Stimulated activated naive CD8-positive, alpha-beta T cell treated with anti-CD3 and anti-CD28 coated beads, Interleukin-15, amount 100 ng/mL, for 72 hours (primary cell): ENCODE data around the gene SH3GL3.

ENCODE experiments used
- ATAC-seq: fragments of 150-1000 bp; cut with Tn5 transposase; 2 replicates; pipeline ENCODE4 v1.10.0; 2021; ENCODE audit warnings: mild to moderate bottlenecking, moderate library complexity
- DNase-seq, 2 donors: peaks; one replicate each; pipeline ENCODE4 v3.0.0; 2021 to 2022
- H3K27ac Mint-ChIP-seq, 2 donors: one replicate each; pipeline ENCODE4 v1.8.0; 2022; ENCODE audit warnings: mild to moderate bottlenecking in 2 of 2, mixed read lengths in 2 of 2, moderate library complexity in 2 of 2
- H3K27me3 Mint-ChIP-seq: one replicate; pipeline ENCODE4 v1.8.0; 2022; ENCODE audit warnings: mixed read lengths
- H3K4me1 Mint-ChIP-seq: one replicate; pipeline ENCODE4 v1.8.0; 2022; ENCODE audit warnings: mild to moderate bottlenecking, mixed read lengths
- H3K4me3 Mint-ChIP-seq, 2 donors: one replicate each; pipeline ENCODE4 v1.8.0; 2022; ENCODE audit warnings: mild to moderate bottlenecking in 2 of 2, mixed read lengths in 2 of 2, moderate library complexity in 1 of 2
- H3K9me3 Mint-ChIP-seq, 2 donors: one replicate each; pipeline ENCODE4 v1.8.0; 2022; ENCODE audit warnings: mixed read lengths in 2 of 2

The SH3GL3 gene

DNA sequence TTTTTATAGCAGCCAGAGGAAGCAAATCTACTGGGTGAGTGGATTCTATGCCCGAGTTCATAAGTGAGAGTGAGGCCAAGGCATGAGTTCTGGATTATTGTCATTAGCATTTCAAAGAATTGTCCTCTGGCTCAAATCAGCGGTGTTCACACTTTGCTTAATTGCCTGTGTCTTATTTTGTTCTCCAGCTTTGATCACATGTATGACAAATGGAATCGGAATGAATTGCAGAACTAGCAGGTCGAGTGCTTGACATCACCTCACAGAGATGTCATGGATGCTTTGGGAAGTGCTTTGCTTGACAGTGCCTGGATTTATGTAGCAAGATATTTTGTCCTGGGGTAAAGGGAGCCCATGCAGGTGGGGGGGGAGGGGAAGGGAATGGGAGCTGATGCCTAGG, 68.0 kb downstream of the SH3GL3 start:
- Mint-ChIP-seq H3K9me3 (peaks cover 0 to 7% of the 10 kb centered on the region in 2 donors), H3K4me3 (no peak overlapping the region), H3K27me3 (peaks cover 7% of the 10 kb centered on the region), H3K27ac (no peak overlapping the region), H3K4me1 (no peaks in the 10 kb centered on the region)
- ATAC-seq, result no peak
- DNase-seq, result no peak

DNA sequence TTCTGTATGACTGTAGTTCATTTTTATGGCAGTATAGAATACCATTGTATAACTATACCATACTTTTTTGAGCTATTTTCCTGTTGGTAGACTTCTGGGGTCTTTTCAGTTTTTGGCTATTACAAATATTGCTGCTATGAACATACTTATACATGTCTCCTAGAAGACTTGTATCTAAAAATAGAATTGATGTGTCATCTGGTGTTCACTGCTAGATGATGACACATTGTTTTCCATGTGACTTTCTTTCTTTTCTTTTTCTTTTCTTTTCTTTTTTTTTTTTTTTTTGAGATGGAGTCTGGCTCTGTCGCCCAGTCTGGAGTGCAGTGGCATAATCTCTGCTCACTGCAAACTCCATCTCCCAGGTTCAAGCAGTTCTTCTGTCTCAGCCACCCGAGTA, 69.8 kb downstream of the SH3GL3 start:
- H3K4me3 Mint-ChIP-seq, result no peak overlapping the region
- ATAC-seq (no peak), DNase-seq (no peak)
- H3K4me1 Mint-ChIP-seq, result no peaks in the 10 kb centered on the region
- H3K9me3 Mint-ChIP-seq, result peaks cover 0 to 7% of the 10 kb centered on the region in 2 donors
- H3K27ac Mint-ChIP-seq, result no peak overlapping the region
- peaks cover 17% of the 10 kb centered on the region for H3K27me3 Mint-ChIP-seq

DNA sequence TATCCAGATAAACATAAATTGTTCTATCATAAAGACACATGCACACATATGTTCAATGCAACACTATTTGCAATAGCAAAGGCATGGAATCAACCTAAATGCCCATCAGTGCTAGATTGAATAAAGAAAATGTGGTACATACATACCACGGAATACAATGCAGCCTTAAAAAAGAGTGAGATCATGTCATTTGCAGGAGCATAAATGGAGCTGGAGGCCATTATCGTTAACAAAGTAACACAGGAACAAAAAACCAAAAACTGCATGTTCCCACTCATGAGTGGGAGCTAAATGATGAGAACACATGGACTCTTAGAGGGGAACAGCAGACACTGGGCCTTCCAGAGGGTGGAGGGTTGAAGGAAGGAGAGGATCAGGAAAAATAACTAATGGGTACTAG, 79.2 kb downstream of the SH3GL3 start:
- peaks cover 28% of the 10 kb centered on the region for H3K27me3 Mint-ChIP-seq
- no peak overlapping the region for H3K4me3 Mint-ChIP-seq
- H3K27ac Mint-ChIP-seq, result no peak overlapping the region
- DNase-seq (no peak), ATAC-seq (no peak)
- H3K9me3 Mint-ChIP-seq, result peaks cover 17 to 26% of the 10 kb centered on the region in 2 donors
- no peaks in the 10 kb centered on the region for H3K4me1 Mint-ChIP-seq

DNA sequence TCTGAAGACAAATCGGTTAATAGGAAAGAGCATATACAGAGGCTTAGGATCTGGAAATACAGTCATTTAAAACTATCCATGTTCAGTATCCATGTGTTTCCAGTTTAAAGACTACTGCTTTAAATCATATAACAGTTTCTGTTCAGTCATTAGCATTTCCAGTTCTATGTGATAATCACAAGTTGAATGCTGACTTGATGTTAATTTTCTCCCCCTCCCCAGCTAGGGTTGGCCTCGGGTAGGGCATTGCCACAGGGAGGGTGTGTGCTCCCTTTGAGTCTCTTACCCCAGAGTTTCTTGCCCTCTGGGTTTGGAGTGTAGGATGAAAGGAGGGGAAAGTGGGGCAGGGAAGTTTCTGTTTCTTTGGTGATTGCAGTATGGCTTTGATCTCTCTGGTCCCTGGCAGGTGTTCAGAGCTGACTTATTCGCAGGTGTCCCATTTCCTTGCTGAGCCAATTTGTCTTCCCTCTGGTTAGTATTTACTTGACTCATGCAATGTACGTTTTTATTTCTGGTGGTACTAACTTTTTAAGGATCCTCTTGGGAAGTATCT, 86.3 kb downstream of the SH3GL3 start:
- ATAC-seq (no peak), DNase-seq (no peak)
- H3K4me1 Mint-ChIP-seq, result no peaks in the 10 kb centered on the region
- no peak overlapping the region for H3K4me3 Mint-ChIP-seq
- H3K27me3 Mint-ChIP-seq, result no peaks in the 10 kb centered on the region
- no peak overlapping the region for H3K27ac Mint-ChIP-seq
- peaks cover 6 to 8% of the 10 kb centered on the region in 2 donors for H3K9me3 Mint-ChIP-seq

DNA sequence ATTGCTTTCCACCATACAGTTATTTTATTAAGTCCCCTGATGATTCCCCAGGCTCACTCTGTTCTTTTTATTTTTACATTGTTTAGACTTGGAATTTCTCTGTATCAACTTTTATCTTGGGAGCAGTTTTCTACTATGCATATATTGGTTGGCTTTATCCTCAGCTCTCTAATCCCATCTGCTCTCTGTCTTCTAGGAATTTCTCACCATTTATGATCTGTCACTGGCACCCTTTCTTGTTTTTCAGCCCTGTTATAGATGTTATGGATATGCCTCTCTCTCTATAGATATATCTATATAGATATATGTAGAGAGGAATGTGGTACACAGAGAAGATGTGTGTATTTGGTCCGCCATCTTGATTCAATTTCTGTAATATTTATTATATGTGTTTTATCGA, 90.5 kb downstream of the SH3GL3 start:
- DNase-seq (no peak), ATAC-seq (no peak)
- no peaks in the 10 kb centered on the region for H3K9me3 Mint-ChIP-seq
- H3K27ac Mint-ChIP-seq, result no peak overlapping the region
- no peak overlapping the region for H3K4me3 Mint-ChIP-seq
- H3K27me3 Mint-ChIP-seq, result peaks cover 9% of the 10 kb centered on the region
- no peaks in the 10 kb centered on the region for H3K4me1 Mint-ChIP-seq

DNA sequence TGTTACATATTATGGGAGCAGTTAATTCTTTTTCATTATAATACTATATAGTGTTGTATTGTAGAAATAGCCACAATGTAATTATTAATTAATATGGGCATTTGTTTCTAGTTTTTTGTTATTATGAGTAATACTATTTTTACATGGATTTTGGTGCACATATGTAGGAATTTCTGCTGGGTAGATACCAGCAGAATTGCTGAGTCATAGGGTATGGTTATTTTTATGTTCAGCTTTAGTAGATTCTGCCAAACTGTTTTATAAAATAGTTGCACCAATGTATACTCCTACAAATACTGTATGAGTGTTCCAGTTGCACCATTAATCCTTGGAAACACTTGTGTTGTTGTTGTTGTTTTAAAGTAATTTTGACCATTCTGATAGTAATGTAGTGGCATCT, 91.5 kb downstream of the SH3GL3 start:
- Mint-ChIP-seq H3K27me3 (peaks cover 19% of the 10 kb centered on the region), H3K4me3 (no peak overlapping the region), H3K4me1 (no peaks in the 10 kb centered on the region), H3K9me3 (peaks cover 0 to 6% of the 10 kb centered on the region in 2 donors), H3K27ac (no peak overlapping the region)
- no peak for ATAC-seq
- no peak for DNase-seq

DNA sequence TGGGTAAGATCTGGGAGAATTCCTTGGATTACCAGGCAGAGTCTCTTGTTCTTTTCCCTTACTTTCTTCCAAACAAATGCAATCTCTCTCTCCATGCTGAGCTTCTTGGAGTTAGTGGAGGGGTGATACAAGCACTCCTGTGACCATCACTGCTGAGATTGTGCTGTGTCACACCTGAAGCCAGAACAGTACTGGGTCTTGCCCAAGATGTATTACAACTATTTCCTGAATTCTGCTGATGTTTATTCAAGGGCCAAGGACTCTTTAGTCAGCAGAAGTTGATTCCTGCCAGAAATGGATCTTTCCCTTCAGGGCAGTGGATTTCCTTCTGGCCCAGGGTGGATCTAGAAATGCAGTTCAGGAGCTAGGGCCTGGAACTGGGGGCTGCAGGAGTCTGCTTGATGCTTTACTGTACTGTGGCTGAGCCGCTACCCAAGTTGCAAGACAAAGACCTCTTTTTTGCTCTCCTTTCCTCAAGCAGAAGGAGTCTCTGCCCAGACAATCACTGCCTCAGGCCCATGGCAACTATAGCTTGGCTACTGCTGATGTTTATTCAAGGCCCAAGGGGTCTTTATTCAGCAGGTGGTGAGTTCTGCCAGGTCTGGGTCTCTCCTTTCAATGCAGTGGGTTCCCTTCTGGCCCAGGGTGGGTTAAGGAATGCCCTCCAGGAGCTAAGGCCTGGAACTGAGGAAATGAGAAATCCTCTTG, 98.8 kb downstream of the SH3GL3 start:
- no peak overlapping the region for H3K4me3 Mint-ChIP-seq
- ATAC-seq, result no peak
- DNase-seq, result no peak
- H3K4me1 Mint-ChIP-seq, result no peaks in the 10 kb centered on the region
- no peak overlapping the region for H3K27ac Mint-ChIP-seq
- H3K9me3 Mint-ChIP-seq, result peaks cover 0 to 7% of the 10 kb centered on the region in 2 donors
- peaks cover 44% of the 10 kb centered on the region for H3K27me3 Mint-ChIP-seq

DNA sequence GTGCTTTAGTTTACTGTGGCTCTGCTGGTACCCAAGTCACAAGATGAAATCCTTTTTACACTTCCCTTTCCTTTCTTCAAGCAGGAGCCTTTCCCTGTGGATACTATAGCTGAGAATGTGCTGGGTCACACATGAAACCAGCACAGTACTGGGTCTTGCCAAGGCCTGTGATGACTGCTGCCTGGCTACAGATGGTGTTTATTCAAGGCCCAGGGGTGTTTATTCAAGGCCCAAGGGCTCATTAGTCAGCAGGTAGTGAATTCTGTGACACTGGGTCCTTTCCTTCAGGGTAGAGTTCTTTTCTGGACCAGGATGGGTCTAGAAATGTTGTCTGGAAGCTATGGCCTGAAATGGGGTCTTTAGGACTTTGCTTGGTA, 99.4 kb downstream of the SH3GL3 start:
- ATAC-seq (no peak), DNase-seq (no peak)
- Mint-ChIP-seq H3K4me1 (no peaks in the 10 kb centered on the region), H3K27ac (no peak overlapping the region), H3K4me3 (no peak overlapping the region), H3K9me3 (peaks cover 0 to 7% of the 10 kb centered on the region in 2 donors), H3K27me3 (peaks cover 48% of the 10 kb centered on the region)

DNA sequence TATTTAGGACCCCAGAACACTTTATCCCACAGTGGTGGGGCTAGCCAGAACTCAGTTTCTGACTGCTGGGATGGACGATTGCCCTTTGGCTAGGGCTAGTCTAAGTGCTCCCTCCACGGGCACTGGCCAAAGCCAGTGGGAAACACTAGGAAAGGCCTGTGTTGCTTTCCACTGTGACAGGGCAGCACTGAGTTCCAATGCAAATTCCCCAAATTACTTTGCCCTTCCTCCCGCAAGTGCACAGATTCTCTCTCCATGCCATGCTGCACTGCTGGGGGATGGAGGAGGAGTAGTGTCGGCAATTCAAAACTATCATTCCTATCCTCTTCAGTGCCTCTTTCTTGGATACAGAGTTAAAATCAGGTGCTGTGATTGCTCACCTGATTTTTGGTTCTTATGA, 100.0 kb downstream of the SH3GL3 start:
- no peak for DNase-seq
- Mint-ChIP-seq H3K27me3 (peaks cover 51% of the 10 kb centered on the region), H3K4me3 (no peak overlapping the region), H3K4me1 (no peaks in the 10 kb centered on the region), H3K27ac (no peak overlapping the region), H3K9me3 (peaks cover 0 to 7% of the 10 kb centered on the region in 2 donors)
- ATAC-seq, result no peak

DNA sequence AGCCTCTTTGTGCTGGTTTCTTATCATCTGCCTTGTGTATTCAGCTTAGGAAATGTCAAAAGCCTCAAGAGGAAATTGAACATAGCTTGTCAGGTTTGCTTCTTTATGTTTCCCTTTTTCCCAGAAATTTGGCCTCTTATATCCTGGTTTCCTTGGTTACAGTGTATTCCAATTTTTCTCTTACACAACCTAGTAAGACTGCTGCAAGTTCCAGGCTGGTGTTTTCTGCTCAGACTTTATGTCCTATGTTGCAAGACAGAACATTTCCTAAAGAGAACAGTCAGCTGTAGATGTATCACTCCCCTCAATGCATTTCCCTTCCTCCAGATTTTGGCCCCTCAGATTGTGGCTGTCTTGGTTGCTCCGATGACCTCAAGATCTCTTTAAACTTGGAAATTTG, 102.5 kb downstream of the SH3GL3 start:
- H3K4me3 Mint-ChIP-seq, result no peak overlapping the region
- peaks cover 34% of the 10 kb centered on the region for H3K27me3 Mint-ChIP-seq
- DNase-seq (no peak), ATAC-seq (no peak)
- H3K4me1 Mint-ChIP-seq, result no peaks in the 10 kb centered on the region
- no peaks in the 10 kb centered on the region for H3K9me3 Mint-ChIP-seq
- H3K27ac Mint-ChIP-seq, result no peak overlapping the region

DNA sequence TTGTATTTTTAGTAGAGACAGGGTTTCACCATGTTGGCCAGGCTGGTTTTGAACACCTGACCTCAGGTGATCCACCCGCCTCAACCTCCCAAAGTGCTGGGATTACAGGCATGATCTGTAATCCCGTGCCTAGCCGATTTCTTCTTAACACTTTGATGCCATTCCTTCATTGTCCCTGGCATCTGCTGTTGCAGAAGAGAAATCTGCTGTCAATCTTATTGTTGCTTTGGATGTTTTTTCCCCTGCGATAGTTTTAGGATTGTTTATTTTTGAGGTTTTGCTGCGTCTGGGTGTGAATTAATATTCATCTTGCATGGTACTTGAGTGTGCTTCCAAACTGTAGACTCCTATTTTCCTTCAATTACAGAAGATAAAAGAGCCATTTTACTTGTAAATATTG, 107.4 kb downstream of the SH3GL3 start:
- DNase-seq, result no peak
- Mint-ChIP-seq H3K27ac (no peak overlapping the region), H3K27me3 (peaks cover 20% of the 10 kb centered on the region), H3K4me1 (no peaks in the 10 kb centered on the region), H3K9me3 (no peaks in the 10 kb centered on the region), H3K4me3 (no peak overlapping the region)
- ATAC-seq, result no peak

DNA sequence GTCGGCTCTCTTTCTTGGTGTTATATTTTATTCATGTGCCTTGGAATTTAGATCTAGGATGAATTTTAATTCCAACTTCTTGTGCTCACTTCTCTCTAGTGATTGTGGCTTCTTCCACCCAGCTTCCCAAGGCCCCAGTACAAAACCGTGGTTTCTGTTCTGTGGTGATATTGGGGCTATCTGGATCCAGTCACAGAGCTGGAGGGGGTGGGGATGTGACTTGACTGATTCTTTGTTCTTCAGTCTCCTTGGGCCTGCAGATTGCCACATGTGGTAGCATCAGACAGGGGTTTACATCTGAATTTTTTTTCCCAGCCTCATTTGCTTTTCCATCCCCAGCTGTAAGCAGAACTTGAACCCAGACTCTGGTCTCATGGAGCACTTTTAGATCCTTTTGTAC, 108.2 kb downstream of the SH3GL3 start:
- Mint-ChIP-seq H3K4me1 (no peaks in the 10 kb centered on the region), H3K4me3 (no peak overlapping the region), H3K27ac (no peak overlapping the region), H3K9me3 (no peaks in the 10 kb centered on the region), H3K27me3 (peaks cover 20% of the 10 kb centered on the region)
- no peak for ATAC-seq
- no peak for DNase-seq

DNA sequence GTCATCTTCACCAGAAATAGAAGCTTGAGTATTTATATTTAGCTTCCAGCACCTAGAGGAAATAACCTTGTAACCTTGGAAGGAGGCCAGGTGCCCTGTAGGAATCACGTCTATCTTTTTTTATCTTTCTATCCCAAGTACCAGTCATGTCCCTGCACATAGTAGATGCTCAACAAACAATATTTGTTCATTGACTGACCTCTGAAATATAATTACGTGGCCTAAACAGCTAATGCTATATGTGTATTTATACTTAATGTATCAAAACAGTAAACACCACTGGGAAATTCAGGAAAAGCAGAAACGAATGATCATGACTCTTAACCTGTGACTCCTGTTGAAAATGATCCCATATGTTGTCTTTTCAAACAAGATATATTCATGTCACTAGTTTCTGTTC, 108.9 kb downstream of the SH3GL3 start:
- H3K9me3 Mint-ChIP-seq, result no peaks in the 10 kb centered on the region
- peaks cover 20% of the 10 kb centered on the region for H3K27me3 Mint-ChIP-seq
- DNase-seq (no peak), ATAC-seq (no peak)
- no peaks in the 10 kb centered on the region for H3K4me1 Mint-ChIP-seq
- no peak overlapping the region for H3K27ac Mint-ChIP-seq
- H3K4me3 Mint-ChIP-seq, result no peak overlapping the region

DNA sequence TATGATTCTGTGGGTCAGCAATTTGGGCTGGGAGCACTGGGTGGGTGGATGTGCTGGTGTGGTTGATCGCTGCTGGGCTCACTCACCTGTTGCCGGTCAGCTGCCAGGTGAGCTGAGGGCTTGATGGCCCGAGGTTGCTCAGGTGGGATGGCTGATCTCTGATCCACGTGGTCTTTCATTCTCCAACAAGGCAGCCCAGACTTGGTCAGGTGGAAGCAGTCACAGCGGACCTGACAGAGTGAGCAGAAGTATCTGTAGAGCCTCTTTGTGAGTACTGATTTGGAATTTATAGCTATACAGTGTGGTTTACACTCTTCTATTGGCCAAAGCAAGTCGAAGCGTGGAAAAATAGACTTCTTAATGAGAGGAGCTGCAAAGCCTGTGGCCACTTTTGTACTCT, 109.6 kb downstream of the SH3GL3 start:
- no peaks in the 10 kb centered on the region for H3K9me3 Mint-ChIP-seq
- peaks cover 13% of the 10 kb centered on the region for H3K27me3 Mint-ChIP-seq
- no peak overlapping the region for H3K27ac Mint-ChIP-seq
- H3K4me3 Mint-ChIP-seq, result no peak overlapping the region
- no peaks in the 10 kb centered on the region for H3K4me1 Mint-ChIP-seq
- ATAC-seq, result no peak
- DNase-seq, result no peak

DNA sequence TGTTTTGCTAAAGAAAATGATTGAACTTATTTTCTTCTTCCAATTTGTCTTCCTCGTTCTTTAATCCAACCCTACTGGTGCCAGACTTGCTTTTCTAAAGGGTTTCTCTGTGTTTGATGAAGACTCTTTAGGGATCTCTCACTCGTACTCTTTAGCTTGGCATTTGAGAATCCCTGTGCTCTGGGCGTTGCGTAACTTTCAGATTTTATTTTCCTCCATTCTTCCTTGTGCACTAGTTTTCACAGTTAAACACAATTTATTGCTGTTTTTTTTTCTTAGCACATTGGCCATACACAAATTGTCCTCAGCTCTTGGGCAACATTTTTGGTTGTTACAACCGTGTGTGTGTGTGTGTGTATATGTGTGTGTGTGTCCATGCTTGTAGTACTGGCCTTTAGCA, 111.0 kb downstream of the SH3GL3 start:
- Mint-ChIP-seq H3K27me3 (peaks cover 9% of the 10 kb centered on the region), H3K4me3 (no peak overlapping the region), H3K9me3 (no peaks in the 10 kb centered on the region), H3K27ac (no peak overlapping the region), H3K4me1 (no peaks in the 10 kb centered on the region)
- DNase-seq, result no peak
- ATAC-seq, result no peak

DNA sequence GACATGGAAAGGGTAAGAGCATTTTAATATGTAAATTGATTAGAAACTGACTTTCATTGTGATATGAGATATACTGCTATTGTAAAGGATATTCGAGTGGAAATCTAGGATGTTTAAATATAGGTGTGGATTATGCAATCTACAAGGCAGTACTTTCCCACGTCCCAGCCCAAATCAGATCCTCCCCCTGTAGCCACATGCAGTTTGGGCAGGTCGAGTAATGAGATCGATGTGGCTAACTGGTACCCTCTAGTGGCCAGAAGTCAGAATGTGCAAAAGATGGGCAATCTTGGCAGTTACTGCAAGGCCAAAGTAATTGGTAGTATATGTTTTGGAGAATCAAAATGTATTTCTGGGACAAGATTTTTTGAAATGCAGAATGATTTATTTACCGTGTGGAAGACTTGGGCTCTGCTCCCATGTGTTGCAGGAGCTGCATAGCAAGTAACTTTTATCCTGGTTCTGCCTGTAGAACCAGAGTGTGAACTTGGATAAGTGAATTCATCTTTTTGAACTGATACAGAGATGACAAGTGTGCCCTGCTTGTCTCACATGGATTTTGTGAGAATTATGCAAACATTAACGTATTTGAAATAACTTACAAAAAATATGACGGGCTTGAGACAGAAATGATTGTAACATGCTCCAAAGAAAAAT, 112.3 kb downstream of the SH3GL3 start:
- DNase-seq (peak; percentile 52 to 56), ATAC-seq (peak; percentile 73)
- no peak overlapping the region for H3K27ac Mint-ChIP-seq
- no peaks in the 10 kb centered on the region for H3K4me1 Mint-ChIP-seq
- H3K27me3 Mint-ChIP-seq, result peaks cover 9% of the 10 kb centered on the region
- H3K9me3 Mint-ChIP-seq, result no peaks in the 10 kb centered on the region
- H3K4me3 Mint-ChIP-seq, result no peak overlapping the region
